GM13976 (cell line): Measurements from ENCODE around the gene ALK.

Experiments
- DNase-seq: peaks from one replicate; pipeline ENCODE4 v3.0.0; 2012; ENCODE audit warnings: low spot score
- in situ Hi-C: fragments of 300-500 bp; cut with MboI; formaldehyde crosslinking; loops from one replicate; pipeline ENCODE4 v1.12.0; 2022; ENCODE audit warnings: low sequenced_read_pairs, mixed read lengths, inconsistent platforms; ENCODE audit not compliant: unreplicated experiment
- TF ChIP-seq, protein P1 (sequence below): IDR thresholded peaks from 2 replicates; pipeline ENCODE4 v1.5.1; 2012; ENCODE audit warnings: borderline replicate concordance, mild to moderate bottlenecking; ENCODE audit not compliant: insufficient read depth; ENCODE audit errors: extremely low read depth, missing control alignments, control extremely low read depth

Gene ALK

DNA sequence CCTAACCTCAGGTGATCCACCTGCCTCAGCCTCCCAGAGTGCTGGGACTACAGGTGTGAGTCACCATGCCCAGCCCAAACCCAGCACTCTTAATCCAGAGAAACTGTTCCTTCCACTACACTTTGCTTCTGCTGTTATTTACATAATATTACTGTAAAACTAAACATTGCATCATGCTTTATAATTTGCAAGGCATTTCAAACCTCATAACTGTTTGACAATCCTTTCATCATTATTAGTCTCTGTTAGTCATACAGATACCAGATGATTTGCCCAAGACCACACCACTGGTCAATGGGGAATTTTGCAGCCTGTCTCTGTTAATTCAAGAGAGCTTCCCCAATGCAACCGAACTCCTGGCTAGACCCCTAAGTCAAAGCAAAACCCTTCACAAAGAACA, 338.3 kb downstream of the ALK start:
- TF ChIP-seq, protein P1, sequence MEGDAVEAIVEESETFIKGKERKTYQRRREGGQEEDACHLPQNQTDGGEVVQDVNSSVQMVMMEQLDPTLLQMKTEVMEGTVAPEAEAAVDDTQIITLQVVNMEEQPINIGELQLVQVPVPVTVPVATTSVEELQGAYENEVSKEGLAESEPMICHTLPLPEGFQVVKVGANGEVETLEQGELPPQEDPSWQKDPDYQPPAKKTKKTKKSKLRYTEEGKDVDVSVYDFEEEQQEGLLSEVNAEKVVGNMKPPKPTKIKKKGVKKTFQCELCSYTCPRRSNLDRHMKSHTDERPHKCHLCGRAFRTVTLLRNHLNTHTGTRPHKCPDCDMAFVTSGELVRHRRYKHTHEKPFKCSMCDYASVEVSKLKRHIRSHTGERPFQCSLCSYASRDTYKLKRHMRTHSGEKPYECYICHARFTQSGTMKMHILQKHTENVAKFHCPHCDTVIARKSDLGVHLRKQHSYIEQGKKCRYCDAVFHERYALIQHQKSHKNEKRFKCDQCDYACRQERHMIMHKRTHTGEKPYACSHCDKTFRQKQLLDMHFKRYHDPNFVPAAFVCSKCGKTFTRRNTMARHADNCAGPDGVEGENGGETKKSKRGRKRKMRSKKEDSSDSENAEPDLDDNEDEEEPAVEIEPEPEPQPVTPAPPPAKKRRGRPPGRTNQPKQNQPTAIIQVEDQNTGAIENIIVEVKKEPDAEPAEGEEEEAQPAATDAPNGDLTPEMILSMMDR = no peak
- DNase-seq = no peak
- in situ Hi-C loops = no loop called here

DNA sequence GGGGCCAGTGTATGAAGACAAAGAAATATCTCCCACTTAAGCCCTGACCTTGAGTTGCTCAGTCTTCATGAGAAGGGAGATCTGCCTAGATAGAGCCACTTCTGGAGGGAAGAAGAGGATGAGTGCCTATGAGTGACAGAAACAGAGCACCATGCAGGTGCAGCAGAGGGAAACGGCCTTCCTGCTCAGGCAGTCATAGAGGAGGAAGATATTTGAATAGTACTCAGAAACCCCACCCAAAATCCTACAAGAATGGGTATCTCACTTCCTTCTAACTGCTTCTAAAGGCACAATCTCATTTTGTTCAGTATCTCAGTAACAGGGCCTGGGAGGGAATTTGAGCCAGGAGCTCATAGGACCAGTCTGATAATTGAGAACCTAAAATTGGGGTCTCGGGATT, 339.3 kb downstream of the ALK start:
- DNase-seq = no peak
- TF ChIP-seq, protein P1 = no peak
- in situ Hi-C loops = no loop called here

DNA sequence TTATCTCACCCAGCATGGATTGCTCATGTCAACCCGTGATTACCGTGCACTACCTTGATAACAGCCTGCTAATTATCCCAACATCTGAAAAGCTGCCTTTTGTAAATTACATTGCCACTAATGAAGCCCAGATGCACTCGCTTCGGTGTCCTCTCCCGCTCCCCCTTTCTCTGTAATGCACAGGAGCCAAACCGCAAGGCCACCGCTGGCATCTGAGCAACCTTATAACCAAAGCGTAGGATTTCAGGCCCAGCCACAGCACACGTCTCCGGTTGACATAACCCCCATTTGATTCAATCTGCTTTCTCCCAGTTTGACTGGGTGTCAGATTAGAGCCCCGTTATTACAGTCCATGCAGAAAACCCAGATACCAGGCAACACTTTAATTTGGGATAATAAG, 341.2 kb downstream of the ALK start:
- DNase-seq = no peak
- TF ChIP-seq, protein P1 = no peak
- in situ Hi-C loops = no loop called here

DNA sequence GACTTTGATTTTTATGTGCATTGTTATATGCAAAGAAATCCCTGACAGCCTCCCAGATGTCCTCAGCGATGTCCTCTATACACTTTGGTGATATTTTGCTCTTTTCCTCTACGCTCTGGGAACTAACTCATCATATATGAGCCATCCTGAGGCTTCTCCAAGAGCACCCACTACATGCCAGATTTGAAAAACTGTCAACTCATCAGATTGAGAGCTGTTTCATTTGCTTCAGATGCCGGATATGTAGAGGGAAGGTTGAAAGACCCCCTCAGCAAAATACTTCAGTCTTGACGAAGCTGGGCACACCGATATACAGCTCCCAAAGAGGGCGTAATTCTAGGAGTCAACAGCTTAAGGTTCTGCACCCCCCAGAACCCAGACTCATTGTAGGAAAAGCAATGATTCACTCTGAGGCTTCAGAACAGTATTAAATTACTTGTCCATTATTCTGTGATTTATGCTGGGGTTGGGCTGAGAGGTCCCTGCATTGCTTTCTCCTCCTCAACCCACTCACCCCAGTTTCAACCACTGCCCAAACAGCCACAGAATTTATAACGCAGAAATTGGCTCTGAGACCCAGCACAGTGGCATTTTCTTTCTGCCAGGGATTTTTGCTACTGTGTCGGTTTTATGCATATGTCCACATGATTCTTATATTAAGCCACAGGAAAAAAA, 341.8 kb downstream of the ALK start:
- in situ Hi-C loops = no loop called here
- no peak for DNase-seq
- TF ChIP-seq, protein P1 = no peak

DNA sequence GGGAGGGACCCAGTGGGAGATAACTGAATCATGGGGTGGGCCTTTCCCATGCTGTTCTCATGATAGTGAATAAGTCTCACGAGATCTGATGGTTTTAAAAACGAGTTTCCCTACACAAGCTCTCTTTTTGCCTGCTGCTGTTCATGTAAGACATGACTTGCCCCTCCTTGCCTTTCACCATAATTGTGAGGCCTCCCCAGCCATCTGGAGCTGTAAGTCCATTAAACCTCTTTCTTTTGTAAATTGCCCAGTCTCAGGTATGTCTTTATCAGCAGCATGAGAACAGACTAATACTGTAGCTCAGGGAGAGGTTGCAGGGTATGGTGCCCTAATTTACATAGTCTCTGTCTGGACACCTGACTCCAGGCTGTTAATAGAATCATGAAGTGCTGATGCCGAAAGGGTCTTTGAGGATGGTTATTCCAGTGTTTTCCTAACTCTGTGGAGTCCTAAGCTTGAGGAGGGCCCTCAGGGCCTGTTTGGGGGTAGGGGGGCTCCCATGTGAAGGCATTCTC, 343.2 kb downstream of the ALK start:
- TF ChIP-seq, protein P1 = no peak
- in situ Hi-C loops = no loop called here
- DNase-seq = no peak

DNA sequence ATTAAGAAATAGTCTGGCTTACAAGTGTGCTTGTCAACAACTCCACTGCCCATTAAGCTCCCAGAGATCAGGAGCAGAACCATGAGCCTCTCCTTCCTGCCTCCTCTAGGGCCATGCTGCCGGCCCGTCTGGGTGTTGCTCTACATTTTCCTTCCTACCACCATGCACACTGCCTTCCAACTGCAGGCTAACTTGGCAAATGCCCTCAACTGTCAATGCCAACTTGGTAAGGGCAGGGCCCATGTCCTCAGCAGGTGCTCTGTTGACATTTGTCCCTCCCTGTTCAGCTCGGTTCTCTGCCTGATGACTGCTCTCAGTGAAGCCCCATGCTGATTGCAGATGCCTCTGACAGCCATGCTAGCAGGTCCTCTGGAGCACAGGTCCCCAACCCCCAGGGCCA, 345.2 kb downstream of the ALK start:
- no peak for DNase-seq
- in situ Hi-C loops = no loop called here
- TF ChIP-seq, protein P1 = no peak
